Endothelial cell of umbilical vein (primary cell): ENCODE results near the gene UVRAG. TPM values are rescaled to one million over a fixed set of nuclear protein-coding genes. Genes with fewer than 3 reads are reported as not detected.

Experiments used
- Bru-seq: library from RNA; stranded (reverse); fragments of 400-500 nt; gene quantifications from one replicate; lab custom pipeline; 2021; lab: Mats Ljungman, UMichigan
- BruChase-seq, 2 experiments: library from RNA; stranded (reverse); fragments of 400-500 nt; gene quantifications; one replicate each; lab custom pipeline; 2021; lab: Mats Ljungman, UMichigan
- BruUV-seq: library from RNA; stranded (reverse); fragments of 400-500 nt; replicated peaks from 2 replicates; lab custom pipeline; 2021; lab: Mats Ljungman, UMichigan
- CTCF ChIA-PET: fragments of 300-600, 350-600 bp; sonication (Branson Sonifier 250); formaldehyde crosslinking; loops from one replicate; lab custom pipeline; 2021; ENCODE audit warnings: antibody characterized with exemption, inconsistent platforms; lab: Charles Lee
- POLR2A ChIA-PET: fragments of 300-600, 350-600 bp; sonication (Branson Sonifier 250); formaldehyde crosslinking; loops from one replicate; lab custom pipeline; 2021; ENCODE audit warnings: antibody characterized with exemption, inconsistent platforms; lab: Charles Lee
- DNase-seq: peaks from one replicate; pipeline ENCODE4 v3.0.0-alpha.2; 2011; ENCODE audit warnings: low read depth, low spot score
- FAIRE-seq: peaks from 2 replicates; lab custom pipeline; 2011; peaks lifted over from hg19 to GRCh38; lab: Jason Lieb, UNC
- H2AFZ ChIP-seq: 2 replicates; pipeline ENCODE4 v1.6.0; 2012; ENCODE audit warnings: low read depth, low read length, control low read depth, inconsistent platforms
- H3K27ac ChIP-seq: 2 replicates; pipeline ENCODE4 v1.5.1; 2011; ENCODE audit warnings: low read depth, mild to moderate bottlenecking, control low read depth, low read length, moderate library complexity; ENCODE audit not compliant: insufficient read depth
- H3K27me3 ChIP-seq, 2 experiments: 2 replicates each; pipeline versions ENCODE4 v1.6.0 to v1.6.1; 2011; ENCODE audit warnings: low read length in 2 of 2, mixed read lengths in 1 of 2; ENCODE audit not compliant: control insufficient read depth in 2 of 2, insufficient read depth in 2 of 2
- H3K36me3 ChIP-seq, 2 experiments: 2 replicates in 1 of 2; 3 replicates in 1 of 2; pipeline ENCODE4 v1.5.1; 2011; ENCODE audit warnings: low read length in 2 of 2, mild to moderate bottlenecking in 1 of 2, moderate library complexity in 1 of 2; ENCODE audit not compliant: control insufficient read depth in 2 of 2, insufficient read depth in 2 of 2; ENCODE audit errors: extremely low read depth in 1 of 2
- H3K4me1 ChIP-seq: 3 replicates; pipeline ENCODE4 v1.5.1; 2011; ENCODE audit warnings: mild to moderate bottlenecking, low read length; ENCODE audit not compliant: control insufficient read depth, insufficient read depth; ENCODE audit errors: extremely low read depth
- H3K4me2 ChIP-seq: 2 replicates; pipeline ENCODE4 v1.6.1; 2011; ENCODE audit warnings: low read length, control low read depth, mixed read lengths; ENCODE audit not compliant: insufficient read depth
- H3K4me3 ChIP-seq, 3 experiments: fragments of 200-600 bp in 1 of 3; sonication (generic), shearing (Covaris generic) in 1 of 3; replicated peaks in 1 of 3; 2 replicates each; pipeline ENCODE4 v1.5.1; 2011 to 2016; ENCODE audit warnings: control low read depth in 3 of 3, low read length in 3 of 3, mild to moderate bottlenecking in 2 of 3, inconsistent platforms in 1 of 3, low read depth in 1 of 3, moderate library complexity in 1 of 3; ENCODE audit not compliant: insufficient read depth in 1 of 3
- H3K79me2 ChIP-seq: 2 replicates; pipeline ENCODE4 v1.6.0; 2012; ENCODE audit warnings: low read length, inconsistent platforms; ENCODE audit not compliant: control insufficient read depth, insufficient read depth
- H3K9ac ChIP-seq: replicated peaks from 2 replicates; pipeline ENCODE3; 2011; ENCODE audit warnings: low read length, control low read depth; ENCODE audit not compliant: insufficient read depth; ENCODE audit errors: extremely low read depth
- H3K9me1 ChIP-seq: replicated peaks from 3 replicates; pipeline ENCODE4 v1.6.0; 2011; ENCODE audit warnings: mild to moderate bottlenecking, low read length; ENCODE audit not compliant: control insufficient read depth, insufficient read depth; ENCODE audit errors: extremely low read depth
- H3K9me3 ChIP-seq: replicated peaks from 2 replicates; pipeline ENCODE4 v1.5.1; 2012; ENCODE audit warnings: low read length, inconsistent platforms; ENCODE audit not compliant: control insufficient read depth, insufficient read depth
- H4K20me1 ChIP-seq: replicated peaks from 2 replicates; pipeline ENCODE3; 2011; ENCODE audit warnings: mild to moderate bottlenecking, low read length; ENCODE audit not compliant: control insufficient read depth, insufficient read depth; ENCODE audit errors: extremely low read depth
- CTCF ChIP-seq, 2 donors: IDR thresholded peaks; 1 replicate in 1 of 2; 2 replicates in 1 of 2; pipeline ENCODE4 v1.5.1; 2011; ENCODE audit warnings: low read length in 2 of 2, mild to moderate bottlenecking in 2 of 2, moderate library complexity in 2 of 2, control low read depth in 1 of 2, inconsistent platforms in 1 of 2, low read depth in 1 of 2; ENCODE audit not compliant: insufficient read depth in 1 of 2; ENCODE audit errors: extremely low read depth in 1 of 2
- EZH2 ChIP-seq: IDR thresholded peaks from 2 replicates; pipeline ENCODE4 v1.6.1; 2012; ENCODE audit warnings: borderline replicate concordance, low read depth, mild to moderate bottlenecking, moderate library complexity, low read length, inconsistent platforms; ENCODE audit not compliant: severe bottlenecking
- FOS ChIP-seq: IDR thresholded peaks from 2 replicates; pipeline ENCODE4 v1.6.1; 2011; ENCODE audit warnings: mild to moderate bottlenecking, low read length, moderate library complexity, borderline replicate concordance; ENCODE audit not compliant: insufficient read depth
- GATA2 ChIP-seq: IDR thresholded peaks from 2 replicates; pipeline ENCODE4 v1.7.0; 2011; ENCODE audit warnings: low read depth, mild to moderate bottlenecking, moderate library complexity, mixed read lengths, low read length; ENCODE audit not compliant: insufficient read length, insufficient read depth
- JUN ChIP-seq: IDR thresholded peaks from 2 replicates; pipeline ENCODE4 v1.6.1; 2011; ENCODE audit warnings: borderline replicate concordance, low read depth; ENCODE audit not compliant: insufficient read length, insufficient read depth
- MAX ChIP-seq: IDR thresholded peaks from 2 replicates; pipeline ENCODE4 v1.6.1; 2011; ENCODE audit not compliant: insufficient read depth, insufficient read length
- MYC ChIP-seq: IDR thresholded peaks from one replicate; pipeline ENCODE4 v1.6.1; 2011; ENCODE audit warnings: mild to moderate bottlenecking, low read depth, low read length
- POLR2A ChIP-seq: IDR thresholded peaks from 2 replicates; pipeline ENCODE4 v1.6.1; 2012; ENCODE audit warnings: low read depth, mild to moderate bottlenecking, control low read depth, low read length
- POLR2AphosphoS5 ChIP-seq: IDR thresholded peaks from 2 replicates; pipeline ENCODE4 v1.6.1; 2012; ENCODE audit warnings: low read depth, mild to moderate bottlenecking, control low read depth, low read length, moderate library complexity; ENCODE audit not compliant: insufficient read depth
- dilution Hi-C: fragments of 300-500 bp; cut with MboI; formaldehyde crosslinking; loops from one replicate; pipeline ENCODE4 v1.15.0; 2019; ENCODE audit warnings: low sequenced_read_pairs; ENCODE audit not compliant: extremely low pct_ligation_motif_present
- intact Hi-C: fragments of 100-400 bp; cut with micrococcal nuclease; formaldehyde crosslinking; loops from one replicate; pipeline ENCODE4 v1.10.0; 2022
- long read RNA-seq: library from polyadenylated mRNA; stranded (forward); transcript quantifications from one replicate; pipeline ENCODE4 v2.0.0, GENCODE V29; 2021
- polyA minus RNA-seq, 3 experiments: library from RNA; depleted of rRNA, polyadenylated mRNA; stranded (reverse); fragments of >200 nt; gene quantifications; 1 replicate in 1 of 3; 2 replicates in 2 of 3; pipeline ENCODE4 v1.2.3, GENCODE V29; 2011
- polyA plus RNA-seq, 4 experiments: library from polyadenylated mRNA; depleted of rRNA in 3 of 4; stranded (reverse) in 3 of 4; unstranded in 1 of 4; fragments of >200 nt; gene quantifications; 2 replicates each; pipeline versions ENCODE4 v1.2.1 to v1.2.3, GENCODE V29; 2011 to 2012; ENCODE audit warnings: missing spikeins in 1 of 4
- total RNA-seq: library from RNA; stranded (reverse); gene quantifications from 2 replicates; pipeline ENCODE4 v1.2.3, GENCODE V29; 2021

UVRAG gene
- total RNA-seq (65.6 and 67.3 TPM in 2 replicates), polyA plus RNA-seq (20.2 and 21.2 TPM in 2 replicates), polyA minus RNA-seq (74.3 and 77.7 TPM in 2 replicates), Bru-seq, nascent RNA (percentile 97 among the genes with signal in this experiment), BruChase-seq, experiment 1, labeled RNA remaining after a 6-hour chase (percentile 73 among the genes with signal in this experiment), BruChase-seq, experiment 2, labeled RNA remaining after a 2-hour chase (percentile 81 among the genes with signal in this experiment)
- polyA plus RNA-seq (2011; cell fraction: cytosol; rRNA removed): 25.9 and 27.7 TPM in 2 replicates
- polyA plus RNA-seq (2011; cell fraction: nucleus; rRNA removed): 62.4 and 62.6 TPM in 2 replicates
- 27.3 and 29.8 TPM in 2 replicates for polyA plus RNA-seq (2012)
- polyA minus RNA-seq (2011; cell fraction: cytosol; rRNA and poly(A)+ RNA removed): 12.7 TPM
- 220 and 322 TPM in 2 replicates for polyA minus RNA-seq (2011; cell fraction: nucleus; rRNA and poly(A)+ RNA removed)
- long read RNA-seq, full-length matches to known transcripts: 74 of 118 reads
- long read RNA-seq, partial matches to known transcripts: 9 of 118 reads
- long read RNA-seq, other reads (novel, unspliced or antisense): 35 of 118 reads

GRCh38 chr11:75814677-75815344 is at the start of gene UVRAG:
Gene UVRAG, plus strand, starts transcription at chr11:75815210. Its CDS starts 198 bp downstream, at chr11:75815408.
- dilution Hi-C loops: no loop called here

More at GRCh38 chr11:75814677-75815344, at the start of gene UVRAG:
- Histone ChIP-seq H2AFZ (no peak within 1 kb of the TSS), H3K4me1 (peaks cover 35% of the 10 kb centered on the region), H3K4me2 (peak within 1 kb of the TSS; percentile 92), H3K79me2 (peaks cover 47% of the 10 kb centered on the region), H3K4me3 (peak within 1 kb of the TSS; percentile 90 to 95 (median 93)), H4K20me1 (no peaks in the 10 kb centered on the region), H3K9me1 (no peaks in the 10 kb centered on the region), H3K9me3 (no peaks in the 10 kb centered on the region), H3K9ac (peak within 1 kb of the TSS; percentile 90), H3K36me3 (no peaks in the 10 kb centered on the region), H3K27ac (peak within 1 kb of the TSS; percentile 88), H3K27me3 (no peaks in the 10 kb centered on the region)
- FAIRE-seq: peak; percentile 97
- BruUV-seq: no TSS peak
- CTCF ChIA-PET: interaction anchor here (0.8 to 5.9 kb wide), 9 partner anchors 11 to 337 kb away, joined by 3 to 59 read pairs (median 18); no protein-coding TSS in a partner anchor
- no peak for TF ChIP-seq FOS
- no peak for TF ChIP-seq JUN
- no peak for TF ChIP-seq CTCF (IDR thresholded peaks at IDR 0.05; ENCODE audit: extremely low read depth in 1 of 2, insufficient read depth in 1 of 2, low read depth in 1 of 2, low read length in 2 of 2)
- TF ChIP-seq GATA2: no peak
- TF ChIP-seq EZH2: no peak
- TF ChIP-seq POLR2A: peak; percentile 82
- TF ChIP-seq POLR2AphosphoS5: peak; percentile 84
- TF ChIP-seq MYC: no peak
- peak; percentile 99 for TF ChIP-seq MAX
- peak; percentile 100 for DNase-seq
- POLR2A ChIA-PET: interaction anchor here (0.7 to 2.5 kb wide), 4 partner anchors 9 to 261 kb away, joined by 3 to 18 read pairs (median 3); no protein-coding TSS in a partner anchor
- intact Hi-C loops: loop anchor here (2.0 to 5.0 kb wide), 2 partner anchors 37 to 52 kb away; no protein-coding TSS in a partner anchor
